H1 (cell line): ENCODE results near the gene CAMTA2. TPM values are rescaled to one million over a fixed set of nuclear protein-coding genes. Genes with fewer than 3 reads are reported as not detected.

Experiments
- JUN ChIP-seq: IDR thresholded peaks from 2 replicates; pipeline ENCODE4 v1.6.1; 2011; ENCODE audit warnings: low read depth, mild to moderate bottlenecking, improper control_type of control experiment, low read length
- KDM1A ChIP-seq: fragments of 200-600, 300-600 bp; sonication (generic); IDR thresholded peaks from 2 replicates; pipeline ENCODE4 v1.7.1; 2016; ENCODE audit warnings: mild to moderate bottlenecking, low read length, borderline replicate concordance
- POLR2A ChIP-seq, 2 experiments: IDR thresholded peaks; 1 replicate in 1 of 2; 2 replicates in 1 of 2; pipeline ENCODE4 v1.6.1; 2011; ENCODE audit warnings: low read depth in 2 of 2, low read length in 2 of 2, mild to moderate bottlenecking in 2 of 2; ENCODE audit errors: control extremely low read depth in 1 of 2
- SAP30 ChIP-seq: fragments of 300-600 bp; sonication (generic); IDR thresholded peaks from 2 replicates; pipeline ENCODE4 v1.7.1; 2012; ENCODE audit warnings: low read length, moderate library complexity, mild to moderate bottlenecking, inconsistent platforms; ENCODE audit not compliant: insufficient read depth, insufficient replicate concordance
- TAF7 ChIP-seq: optimal IDR thresholded peaks from 2 replicates; pipeline ENCODE3; 2011; ENCODE audit warnings: low read depth, mild to moderate bottlenecking, inconsistent platforms, low read length, moderate library complexity, borderline replicate concordance
- polyA plus RNA-seq, 7 experiments: library from polyadenylated mRNA; depleted of rRNA in 3 of 7; stranded (reverse) in 5 of 7; unstranded in 2 of 7; fragments of >200 nt in 5 of 7; fragments of 200-250 nt in 2 of 7; gene quantifications; 1 replicate in 5 of 7; 2 replicates in 1 of 7; 4 replicates in 1 of 7; pipeline versions ENCODE4 v1.2.1 to v1.2.3, GENCODE V29; 2011 to 2013; ENCODE audit warnings: missing spikeins in 2 of 7, mixed read lengths in 2 of 7
- total RNA-seq: library from RNA; stranded (reverse); fragmentation: NEBNext Ultra II Directional; extraction: Animal tissue kit (Norgen Biotek cat#: 25700); gene quantifications from 2 replicates; pipeline ENCODE4 v1.2.1, GENCODE V29; 2021
- TF ChIP-seq, protein P1 (sequence below): IDR thresholded peaks from 2 replicates; pipeline ENCODE4 v1.6.1; 2012; ENCODE audit warnings: inconsistent platforms

CAMTA2 gene
- total and polyA plus RNA-seq, 2 of the 8 experiments (the other 6 are each of a cell fraction or from before 2014, with no cell fraction given) = 5.5 to 12.0 TPM

GRCh38 chr17:5022171-5022711 lies 34.8 kb upstream of the CAMTA2 start (continued):
- TF ChIP-seq KDM1A (no peak), POLR2A (IDR thresholded peaks at IDR 0.05; ENCODE audit: control extremely low read depth in 1 of 2, low read depth in 2 of 2, low read length in 2 of 2) (no peak), TAF7 (no peak), SAP30 (no peak), JUN (no peak)
- TF ChIP-seq, protein P1, sequence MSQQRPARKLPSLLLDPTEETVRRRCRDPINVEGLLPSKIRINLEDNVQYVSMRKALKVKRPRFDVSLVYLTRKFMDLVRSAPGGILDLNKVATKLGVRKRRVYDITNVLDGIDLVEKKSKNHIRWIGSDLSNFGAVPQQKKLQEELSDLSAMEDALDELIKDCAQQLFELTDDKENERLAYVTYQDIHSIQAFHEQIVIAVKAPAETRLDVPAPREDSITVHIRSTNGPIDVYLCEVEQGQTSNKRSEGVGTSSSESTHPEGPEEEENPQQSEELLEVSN = no peak
